ENCODE data around the gene TPK1.

Gene TPK1

GRCh38 chr7:144549861-144550260 is 286.0 kb downstream of the TPK1 start:
- no peak for DNase-seq
- TF ChIP-seq, protein P1, sequence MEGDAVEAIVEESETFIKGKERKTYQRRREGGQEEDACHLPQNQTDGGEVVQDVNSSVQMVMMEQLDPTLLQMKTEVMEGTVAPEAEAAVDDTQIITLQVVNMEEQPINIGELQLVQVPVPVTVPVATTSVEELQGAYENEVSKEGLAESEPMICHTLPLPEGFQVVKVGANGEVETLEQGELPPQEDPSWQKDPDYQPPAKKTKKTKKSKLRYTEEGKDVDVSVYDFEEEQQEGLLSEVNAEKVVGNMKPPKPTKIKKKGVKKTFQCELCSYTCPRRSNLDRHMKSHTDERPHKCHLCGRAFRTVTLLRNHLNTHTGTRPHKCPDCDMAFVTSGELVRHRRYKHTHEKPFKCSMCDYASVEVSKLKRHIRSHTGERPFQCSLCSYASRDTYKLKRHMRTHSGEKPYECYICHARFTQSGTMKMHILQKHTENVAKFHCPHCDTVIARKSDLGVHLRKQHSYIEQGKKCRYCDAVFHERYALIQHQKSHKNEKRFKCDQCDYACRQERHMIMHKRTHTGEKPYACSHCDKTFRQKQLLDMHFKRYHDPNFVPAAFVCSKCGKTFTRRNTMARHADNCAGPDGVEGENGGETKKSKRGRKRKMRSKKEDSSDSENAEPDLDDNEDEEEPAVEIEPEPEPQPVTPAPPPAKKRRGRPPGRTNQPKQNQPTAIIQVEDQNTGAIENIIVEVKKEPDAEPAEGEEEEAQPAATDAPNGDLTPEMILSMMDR (IDR thresholded peaks at IDR 0.05; ENCODE audit: low read depth, low read length, missing control alignments): no peak
- Histone ChIP-seq H3K27me3 (replicated peaks) (no peaks in the 10 kb centered on the region), H3K4me3 (ENCODE audit: low read depth, low read length) (no peak overlapping the region), H3K27ac (no peak overlapping the region), H3K36me3 (replicated peaks) (no peaks in the 10 kb centered on the region)
- in situ Hi-C loops (cut with HindIII; ENCODE audit: low pct_ligation_motif_present, low sequenced_read_pairs): no loop called here

DNA sequence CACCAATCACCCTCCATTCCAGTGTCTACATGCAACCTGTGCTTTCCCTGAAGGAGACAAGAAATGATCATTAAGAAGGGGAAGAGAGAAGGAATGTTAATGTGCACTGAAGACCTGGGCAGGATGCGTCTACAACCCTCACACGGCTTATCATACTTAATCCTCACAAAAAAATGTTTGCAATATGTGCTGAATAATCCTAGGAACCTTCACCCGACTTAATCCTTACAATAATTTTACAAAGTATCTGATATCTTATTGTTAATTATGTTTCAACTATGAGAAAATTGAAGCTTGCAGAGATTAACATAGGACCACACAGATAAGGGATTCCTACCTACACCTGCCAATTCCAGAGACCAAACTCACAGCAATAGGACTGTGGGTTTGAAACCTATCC is 287.3 kb downstream of the TPK1 start:
- TF ChIP-seq, protein P1 (IDR thresholded peaks at IDR 0.05; ENCODE audit: low read depth, low read length, missing control alignments): no peak
- in situ Hi-C loops (cut with HindIII; ENCODE audit: low pct_ligation_motif_present, low sequenced_read_pairs): no loop called here
- no peak for DNase-seq
- Histone ChIP-seq H3K4me3 (ENCODE audit: low read depth, low read length) (no peak overlapping the region), H3K27ac (no peak overlapping the region), H3K36me3 (replicated peaks) (no peaks in the 10 kb centered on the region), H3K27me3 (replicated peaks) (no peaks in the 10 kb centered on the region)

DNA sequence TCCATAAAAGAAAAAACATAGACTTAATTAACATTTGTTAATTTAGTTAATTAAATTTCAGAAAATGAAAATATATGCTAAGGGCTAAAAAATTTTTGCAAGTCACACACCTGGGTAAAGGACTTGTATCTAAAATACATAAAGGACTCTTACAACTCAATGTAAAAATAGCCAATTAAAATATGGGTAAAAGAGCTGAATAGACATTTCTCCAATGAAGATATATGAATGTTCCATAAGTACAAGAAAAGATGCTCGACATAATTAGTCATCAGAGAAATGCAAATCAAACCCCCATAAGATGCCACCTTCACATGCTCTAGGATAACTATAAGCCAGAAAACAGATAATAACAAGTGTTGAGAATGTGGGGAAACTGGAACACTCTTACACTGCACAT is 288.0 kb downstream of the TPK1 start:
- Histone ChIP-seq H3K4me3 (ENCODE audit: low read depth, low read length) (no peak overlapping the region), H3K27ac (no peak overlapping the region), H3K36me3 (replicated peaks) (no peaks in the 10 kb centered on the region), H3K27me3 (replicated peaks) (no peaks in the 10 kb centered on the region)
- no peak for DNase-seq
- in situ Hi-C loops (cut with HindIII; ENCODE audit: low pct_ligation_motif_present, low sequenced_read_pairs): no loop called here
- TF ChIP-seq, protein P1 (IDR thresholded peaks at IDR 0.05; ENCODE audit: low read depth, low read length, missing control alignments): no peak

DNA sequence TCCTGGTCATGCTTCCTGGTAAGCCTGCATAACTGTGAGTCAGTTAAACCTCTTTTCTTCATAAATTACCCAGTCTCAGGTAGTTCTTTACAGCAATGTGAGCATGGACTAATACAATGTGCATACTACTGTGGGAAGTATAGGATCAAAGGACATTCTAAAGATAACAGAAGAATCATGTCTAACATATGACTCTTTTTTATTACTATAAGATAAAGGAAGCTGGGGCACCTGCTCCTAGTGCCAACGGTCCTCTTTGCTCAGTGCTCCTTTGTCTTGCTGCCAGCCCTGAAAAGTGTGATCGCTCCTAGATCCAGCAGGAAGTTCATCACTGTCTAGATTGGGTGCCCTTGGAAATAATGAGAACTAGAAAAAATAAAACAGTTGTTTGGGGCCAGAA is 289.1 kb downstream of the TPK1 start:
- H3K36me3 ChIP-seq (replicated peaks): no peaks in the 10 kb centered on the region
- TF ChIP-seq, protein P1 (IDR thresholded peaks at IDR 0.05; ENCODE audit: low read depth, low read length, missing control alignments): no peak
- H3K4me3 ChIP-seq (ENCODE audit: low read depth, low read length): no peak overlapping the region
- no peak for DNase-seq
- in situ Hi-C loops (cut with HindIII; ENCODE audit: low pct_ligation_motif_present, low sequenced_read_pairs): no loop called here
- no peak overlapping the region for H3K27ac ChIP-seq
- no peaks in the 10 kb centered on the region for H3K27me3 ChIP-seq (replicated peaks)

GRCh38 chr7:144545330-144545729 is 290.5 kb downstream of the TPK1 start:
- TF ChIP-seq, protein P1 (IDR thresholded peaks at IDR 0.05; ENCODE audit: low read depth, low read length, missing control alignments): no peak
- in situ Hi-C loops (cut with HindIII; ENCODE audit: low pct_ligation_motif_present, low sequenced_read_pairs): no loop called here
- Histone ChIP-seq H3K4me3 (ENCODE audit: low read depth, low read length) (no peak overlapping the region), H3K27me3 (replicated peaks) (no peaks in the 10 kb centered on the region), H3K27ac (no peak overlapping the region), H3K36me3 (replicated peaks) (no peaks in the 10 kb centered on the region)
- DNase-seq: no peak

DNA sequence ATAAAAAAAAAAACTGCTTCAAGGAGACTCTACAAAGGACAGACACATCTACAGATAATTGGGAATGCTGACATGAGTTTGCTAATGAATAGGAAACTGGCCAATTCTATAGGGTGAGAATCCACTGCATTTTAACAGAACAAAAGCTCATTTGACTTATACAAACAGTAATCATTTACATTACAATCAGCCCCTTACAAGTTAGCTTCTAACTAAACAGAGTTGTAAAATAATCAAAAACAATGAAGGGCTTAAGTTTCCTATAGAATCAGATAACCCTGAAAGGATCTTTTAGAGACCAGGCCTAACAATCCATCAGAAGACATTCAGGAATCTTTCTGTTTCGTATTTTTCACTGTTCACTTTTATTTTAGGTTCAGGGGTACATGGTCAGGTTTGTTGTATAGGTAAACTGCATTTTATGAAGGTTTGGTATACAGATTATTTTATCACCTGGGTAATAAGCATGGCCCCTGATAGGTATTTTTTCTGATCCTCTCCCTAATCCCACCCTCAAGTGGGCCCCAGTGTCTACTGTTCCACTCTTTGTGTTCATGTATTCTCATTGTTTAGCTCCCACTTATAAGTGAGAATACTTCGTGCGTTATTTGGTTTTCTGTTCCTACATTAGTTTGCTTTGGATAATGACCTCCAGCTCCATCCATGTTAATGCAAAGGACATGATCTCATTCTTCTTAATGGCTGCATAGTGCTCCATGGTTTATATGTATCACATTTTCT is 301.0 kb downstream of the TPK1 start:
- H3K4me3 ChIP-seq (ENCODE audit: low read depth, low read length): no peak overlapping the region
- in situ Hi-C loops (cut with HindIII; ENCODE audit: low pct_ligation_motif_present, low sequenced_read_pairs): no loop called here
- H3K27me3 ChIP-seq (replicated peaks): no peaks in the 10 kb centered on the region
- no peak overlapping the region for H3K27ac ChIP-seq
- TF ChIP-seq, protein P1 (IDR thresholded peaks at IDR 0.05; ENCODE audit: low read depth, low read length, missing control alignments): no peak
- DNase-seq: no peak
- H3K36me3 ChIP-seq (replicated peaks): no peaks in the 10 kb centered on the region
